HG02840 (cell line): Measurements from ENCODE around the gene ELL.

Experiments used
- ATAC-seq: cut with Tn5 transposase; IDR thresholded peaks from one replicate; pipeline ENCODE4 v1.9.1; 2021; ENCODE audit warnings: mild to moderate bottlenecking, moderate library complexity, moderate number of reproducible peaks; ENCODE audit not compliant: unreplicated experiment, low FRiP score

The ELL gene

DNA sequence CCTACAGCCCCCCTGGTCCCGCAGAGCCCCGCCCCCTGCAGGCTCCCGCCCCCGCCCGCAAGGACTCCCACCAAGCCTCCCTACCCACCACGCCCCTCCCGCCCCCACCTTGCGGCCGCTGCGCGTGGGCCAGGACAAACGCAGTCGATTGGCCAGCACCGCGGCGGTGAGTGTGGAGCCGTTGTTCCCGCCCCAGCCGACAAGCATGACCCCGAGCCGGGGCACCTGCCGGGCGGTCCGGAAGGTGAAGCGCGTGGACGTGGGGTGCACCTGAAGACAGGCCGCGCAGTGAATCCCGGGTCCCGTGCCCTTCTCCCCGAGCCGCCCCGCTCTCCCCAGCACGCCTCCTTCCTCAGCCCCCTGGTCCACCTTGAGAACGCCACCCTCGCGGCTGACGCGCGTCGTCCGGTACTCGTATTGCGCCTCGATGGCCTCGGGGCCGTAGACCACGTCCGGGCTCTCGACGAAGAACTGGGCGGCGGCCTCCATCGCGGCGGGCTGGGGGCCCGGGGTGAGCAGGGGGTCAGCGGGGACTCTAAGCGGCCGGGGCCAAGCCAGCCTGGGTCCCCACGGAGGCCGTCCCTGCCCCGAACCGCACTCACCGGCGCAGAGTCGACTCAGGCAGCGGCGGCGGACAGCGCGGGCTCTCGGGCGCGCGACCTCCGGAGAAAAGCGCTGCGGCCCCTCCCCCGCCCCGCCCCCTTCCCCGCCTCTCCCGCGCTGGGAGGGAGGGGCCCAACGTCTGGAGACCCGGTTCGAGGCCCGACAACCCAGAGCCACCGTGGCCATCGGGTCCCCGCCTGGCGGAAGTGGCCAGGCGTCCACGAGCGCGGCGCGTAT is 84.2 kb downstream of the ELL start, which contains the start of gene ISYNA1:
ISYNA1 (minus strand) TSS at position 643 of the 840 bp plus-strand sequence; CDS start at position 489, 154 bp downstream.
- no peak for ATAC-seq

GRCh38 chr19:18436671-18437490 is 85.0 kb downstream of the ELL start:
- ATAC-seq = no peak

DNA sequence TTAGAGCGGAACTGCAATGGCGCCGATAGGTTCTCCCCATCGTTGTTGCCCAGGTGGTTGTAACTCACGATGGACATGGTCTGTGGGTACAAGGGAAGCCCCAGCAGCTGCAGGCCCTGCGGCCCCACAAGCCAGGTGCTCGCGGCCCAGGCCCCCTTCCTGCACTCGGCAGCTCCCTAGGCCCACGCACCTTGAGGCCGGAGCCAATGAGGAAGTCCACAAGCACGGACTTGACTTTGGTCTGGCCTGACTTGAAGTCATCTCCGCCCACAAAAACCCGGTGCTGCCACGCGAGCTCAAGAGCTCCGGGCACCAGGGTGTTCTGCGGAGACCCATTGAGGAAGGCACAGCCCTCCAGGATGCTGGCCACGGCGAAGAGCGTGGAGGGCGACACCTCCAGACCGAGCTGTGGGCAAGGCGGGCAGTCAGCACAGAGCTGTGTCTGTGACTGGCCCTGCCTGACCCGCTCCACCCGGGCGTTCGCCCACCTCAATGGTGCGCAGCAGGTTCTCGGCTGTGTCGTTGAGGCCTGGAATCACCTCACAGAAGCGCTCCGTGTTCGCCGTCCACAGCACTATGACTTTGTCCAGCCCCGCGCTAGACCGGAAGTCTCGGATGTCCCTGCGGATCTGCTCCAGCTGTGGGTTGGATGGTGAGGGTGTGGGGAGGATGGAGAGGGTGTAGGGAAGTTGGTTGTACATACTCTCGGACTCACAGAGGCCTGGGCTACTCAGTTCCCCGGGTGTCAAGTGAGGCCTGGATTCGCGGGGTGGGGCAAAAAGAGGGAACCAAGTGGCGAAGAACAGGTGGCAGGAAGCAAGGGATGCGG is 85.8 kb downstream of the ELL start:
- ATAC-seq = no peak

- ATAC-seq = no peak
These were observed 86.6 kb downstream of the ELL start for GRCh38 chr19:18435178-18435841.

DNA sequence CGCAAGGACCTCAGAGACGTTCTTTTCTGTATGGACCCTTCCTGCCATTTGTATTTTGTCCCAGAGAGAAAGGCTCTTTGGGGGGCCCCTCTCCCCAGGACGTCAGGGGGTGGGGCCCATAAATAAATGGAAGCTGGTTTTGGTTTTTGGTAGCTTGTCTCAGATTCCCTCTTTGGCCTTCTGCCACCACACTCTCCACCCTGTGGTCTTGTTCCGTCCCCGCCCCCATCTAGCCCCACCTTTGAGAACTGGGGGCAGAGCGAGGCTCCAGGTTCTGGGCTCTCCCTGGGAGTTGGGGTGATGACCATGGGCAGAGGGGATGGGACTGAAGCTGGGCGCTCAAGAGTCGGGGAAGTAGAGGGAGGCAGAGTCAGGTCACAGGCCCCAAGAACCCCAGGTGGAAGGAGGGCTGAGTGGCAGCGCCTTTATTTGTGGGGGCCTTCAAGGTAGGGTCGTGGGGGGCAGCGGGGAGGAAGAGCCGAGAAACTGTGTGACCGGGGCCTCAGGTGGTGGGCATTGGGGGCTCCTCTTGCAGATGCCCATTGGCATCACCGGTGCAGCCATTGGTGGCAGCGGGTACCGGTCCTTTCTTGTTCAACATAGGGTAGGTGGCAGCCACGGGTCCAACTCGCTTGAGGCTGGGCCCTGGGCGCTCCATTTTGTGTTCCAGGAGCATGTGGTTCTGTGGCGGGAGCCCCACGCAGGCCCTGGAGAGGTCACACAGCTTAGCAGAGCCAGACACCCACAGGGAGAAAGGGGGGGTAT is 87.3 kb downstream of the ELL start:
- ATAC-seq = no peak

DNA sequence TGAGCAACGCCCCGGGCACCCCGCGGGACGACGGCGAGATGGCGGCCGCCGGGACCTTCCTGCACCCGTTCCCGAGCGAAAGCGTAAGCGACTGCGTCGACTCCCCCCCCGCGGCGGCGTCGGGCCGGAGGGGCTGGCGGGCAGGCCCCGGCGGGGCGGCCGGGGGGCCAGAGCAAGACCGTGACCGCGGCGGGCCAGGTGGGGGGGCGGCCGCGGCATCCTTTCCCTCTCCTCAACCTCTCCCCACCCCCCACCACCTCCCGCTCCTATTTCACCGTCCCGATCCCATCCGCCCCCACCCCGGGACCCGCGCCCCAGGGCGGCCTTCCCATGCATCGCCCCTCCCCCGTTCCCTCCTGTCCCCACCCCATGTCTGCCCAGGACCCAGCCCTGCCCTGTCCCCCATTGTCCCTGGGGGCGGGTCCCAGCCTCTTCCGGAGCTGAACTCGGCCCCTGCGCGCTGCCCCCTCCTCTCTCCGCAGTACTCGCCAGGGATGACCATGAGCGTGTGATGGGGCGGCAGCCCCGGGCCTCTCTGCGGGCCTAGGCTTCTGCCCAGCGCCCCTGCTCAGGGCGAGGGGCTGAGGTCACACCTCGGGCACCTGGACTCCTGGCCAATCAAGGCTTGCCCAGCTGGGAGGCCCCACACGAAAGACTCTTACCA is 88.0 kb downstream of the ELL start:
- ATAC-seq = no peak

DNA sequence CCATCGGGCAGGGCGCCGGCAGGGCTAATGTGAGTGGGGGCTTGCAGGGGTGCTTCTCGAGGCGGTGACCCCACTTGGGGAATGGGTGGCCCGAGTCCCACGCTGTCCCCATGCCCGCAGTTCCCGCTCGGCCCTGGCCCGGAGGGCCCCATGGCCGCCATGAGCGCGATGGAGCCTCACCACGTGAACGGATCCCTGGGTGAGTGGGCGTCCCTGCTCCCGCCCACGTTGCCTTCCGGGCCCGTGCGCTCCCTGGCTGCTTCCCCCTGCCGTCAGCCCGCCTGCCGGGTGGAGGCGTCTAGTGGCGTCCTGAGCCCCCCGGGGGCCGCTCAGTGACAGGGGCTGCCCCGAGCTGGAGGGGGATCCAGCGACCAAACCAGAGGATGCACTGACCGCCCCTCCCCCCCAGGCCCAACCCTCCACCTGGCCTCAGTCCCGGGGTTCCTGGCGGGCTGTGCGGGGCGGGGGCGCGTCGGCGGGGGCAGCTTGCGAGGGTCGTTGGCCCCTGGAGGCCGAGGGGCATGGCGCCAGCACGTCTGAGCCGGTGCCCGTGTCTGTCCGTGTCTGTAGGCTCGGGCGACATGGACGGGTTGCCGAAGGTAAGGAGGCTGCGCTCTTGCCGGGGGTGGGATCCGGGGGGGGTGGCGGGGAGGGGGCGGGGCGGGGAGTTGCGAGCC is 88.7 kb downstream of the ELL start:
- no peak for ATAC-seq

GRCh38 chr19:18432275-18433014 is 89.4 kb downstream of the ELL start:
- no peak for ATAC-seq

GRCh38 chr19:18431351-18432197 is 90.3 kb downstream of the ELL start:
- no peak for ATAC-seq

- ATAC-seq = no peak
These were observed 91.3 kb downstream of the ELL start for GRCh38 chr19:18430417-18431144.

DNA sequence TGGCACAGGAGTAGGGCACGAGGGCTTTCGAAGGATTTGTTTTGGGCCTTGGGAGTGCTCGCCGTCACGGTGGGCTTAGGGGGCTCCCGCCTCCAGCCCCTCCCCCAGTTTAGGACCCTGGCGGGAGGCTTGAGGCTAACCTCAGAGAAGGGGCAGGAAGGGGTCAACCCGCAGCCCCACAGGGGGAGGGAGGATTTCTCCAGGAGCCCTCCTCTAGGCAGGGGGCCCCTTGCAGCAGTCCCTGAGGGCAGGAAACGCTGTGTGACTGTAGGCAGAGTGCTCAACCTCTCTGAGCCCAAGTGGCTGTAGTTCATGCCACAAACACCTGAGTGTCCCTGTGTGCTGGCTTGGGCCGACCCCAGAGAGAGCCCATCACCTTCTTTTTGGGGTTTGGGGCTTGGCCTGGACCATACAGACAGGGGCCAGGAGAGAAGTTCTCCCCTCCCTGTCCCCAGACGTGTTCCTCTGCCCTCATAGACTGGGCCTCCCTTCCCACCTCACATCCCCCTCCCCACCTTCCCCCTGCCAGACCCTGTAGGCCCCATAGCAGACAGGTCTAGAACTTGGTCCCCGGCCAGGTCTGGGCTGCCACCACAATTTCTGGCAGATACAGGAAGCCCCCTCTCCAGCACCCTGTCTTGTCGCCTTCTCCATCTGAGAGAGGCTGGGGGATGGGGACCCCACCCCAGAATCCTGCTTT is 92.0 kb downstream of the ELL start:
- no peak for ATAC-seq

DNA sequence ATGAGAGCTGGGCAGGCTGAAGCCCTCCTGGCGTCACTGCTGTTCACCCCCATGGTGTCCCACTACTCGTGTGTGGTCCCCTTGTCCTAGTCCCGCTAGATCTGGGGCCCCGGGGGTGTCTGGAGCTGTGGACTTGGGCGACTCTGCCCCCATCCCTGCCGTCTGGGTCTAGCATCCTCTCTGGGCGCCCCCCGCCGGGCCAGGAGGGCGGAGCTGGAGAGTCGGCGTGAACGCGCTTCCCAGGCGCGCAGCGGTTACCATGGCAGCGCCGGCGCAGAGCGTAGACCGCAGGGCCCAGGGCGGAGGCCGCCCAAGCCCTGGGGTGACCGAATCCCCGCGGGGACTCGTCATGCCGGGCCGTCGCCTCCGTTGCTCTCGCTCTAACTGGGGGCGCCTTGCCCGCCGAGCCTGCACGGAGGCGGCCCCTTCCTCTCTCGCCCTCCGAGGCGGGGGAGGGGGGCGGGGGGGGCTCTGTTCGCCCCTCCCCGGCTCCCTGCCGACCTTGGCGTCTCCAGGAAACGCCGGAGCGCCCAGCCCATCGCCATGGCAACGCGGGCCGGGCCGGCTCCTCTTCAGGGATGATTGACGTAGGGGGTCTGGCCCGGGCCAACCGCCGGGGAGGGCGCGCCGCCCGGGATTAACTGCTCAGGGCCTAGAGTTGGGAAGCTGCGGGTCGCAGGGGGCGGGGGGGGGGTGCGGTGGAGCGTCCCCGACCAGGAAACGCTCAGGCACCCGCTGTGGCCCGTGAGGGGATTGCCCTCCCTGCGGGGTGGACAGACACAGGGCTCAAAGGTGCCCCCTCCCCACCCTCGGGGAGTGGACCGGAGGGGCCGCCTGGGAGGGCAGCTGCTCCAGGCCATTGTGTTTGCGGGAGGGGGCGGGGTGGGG is 92.8 kb downstream of the ELL start:
- ATAC-seq = no peak

GRCh38 chr19:18428173-18428786 is 93.6 kb downstream of the ELL start:
- no peak for ATAC-seq

DNA sequence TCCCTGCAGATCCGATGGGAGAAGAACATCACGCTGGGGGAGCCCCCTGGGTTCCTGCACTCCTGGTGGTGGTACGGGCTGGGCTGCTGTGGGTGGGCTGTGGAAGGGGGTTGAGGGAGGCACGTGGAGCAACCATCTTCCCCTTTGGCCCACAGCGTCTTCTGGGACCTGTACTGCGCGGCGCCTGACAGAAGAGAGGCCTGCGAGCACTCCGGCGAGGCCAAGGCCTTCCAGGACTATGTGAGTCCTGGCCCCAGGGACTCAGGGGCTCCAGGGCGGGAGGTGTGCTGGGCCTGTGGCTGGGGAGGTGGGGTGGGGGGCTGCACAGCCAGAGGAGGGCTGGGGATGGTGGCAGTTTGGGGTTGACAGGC is 94.1 kb downstream of the ELL start:
- ATAC-seq = no peak
